MM.1S (cell line): ENCODE measurements around the gene P2RX3.

Experiments
- CTCF ChIP-seq: fragments of 300-600 bp; sonication (generic); IDR thresholded peaks from 2 replicates; pipeline ENCODE4 v1.5.1; 2016; ENCODE audit warnings: antibody characterized with exemption, low read length, mixed read lengths
- EZH2 ChIP-seq: fragments of 300-600 bp; sonication (generic); optimal IDR thresholded peaks from 2 replicates; pipeline ENCODE3; 2017; ENCODE audit warnings: low read depth, mild to moderate bottlenecking, antibody characterized with exemption, low read length, mixed read lengths
- EZH2phosphoT487 ChIP-seq: fragments of 300-600 bp; sonication (generic); IDR thresholded peaks from 2 replicates; pipeline ENCODE4 v1.6.1; 2018; ENCODE audit warnings: antibody characterized with exemption, low read length

- TF ChIP-seq EZH2 (no peak), CTCF (no peak), EZH2phosphoT487 (no peak)
Measured at GRCh38 chr11:57363131-57364080, 25.3 kb downstream of the P2RX3 start.
